ENCODE measurements around the gene PDE4D.

Gene PDE4D

GRCh38 chr5:59637884-59638580 lies 255.5 kb downstream of the PDE4D start:
- peaks cover 20% of the 10 kb centered on the region for H3K4me1 ChIP-seq (ENCODE audit: control insufficient read depth, insufficient read depth, low read length, unreplicated experiment)
- H2AFZ ChIP-seq (ENCODE audit: low read length, unreplicated experiment), result no peak overlapping the region
- no peaks in the 10 kb centered on the region for H3K36me3 ChIP-seq (ENCODE audit: insufficient read depth, low read length)
- H3K27ac ChIP-seq (ENCODE audit: low read depth, low read length), result no peak overlapping the region
- H3K4me3 ChIP-seq (ENCODE audit: low read depth, low read length), result no peak overlapping the region
- H3K79me2 ChIP-seq (ENCODE audit: control insufficient read depth, insufficient read depth, low read length, unreplicated experiment), result no peaks in the 10 kb centered on the region
- H3K27me3 ChIP-seq (ENCODE audit: insufficient read depth, low read length), result no peaks in the 10 kb centered on the region

GRCh38 chr5:59629561-59629960 lies 264.0 kb downstream of the PDE4D start:
- Histone ChIP-seq H3K27me3 (ENCODE audit: insufficient read depth, low read length) (no peaks in the 10 kb centered on the region), H3K27ac (ENCODE audit: low read depth, low read length) (no peak overlapping the region), H3K4me3 (ENCODE audit: low read depth, low read length) (no peak overlapping the region), H3K36me3 (ENCODE audit: insufficient read depth, low read length) (no peaks in the 10 kb centered on the region), H3K79me2 (ENCODE audit: control insufficient read depth, insufficient read depth, low read length, unreplicated experiment) (no peaks in the 10 kb centered on the region), H2AFZ (ENCODE audit: low read length, unreplicated experiment) (no peak overlapping the region), H3K4me1 (ENCODE audit: control insufficient read depth, insufficient read depth, low read length, unreplicated experiment) (no peaks in the 10 kb centered on the region)

GRCh38 chr5:59628062-59628828 lies 265.3 kb downstream of the PDE4D start:
- no peak overlapping the region for H2AFZ ChIP-seq (ENCODE audit: low read length, unreplicated experiment)
- H3K27ac ChIP-seq (ENCODE audit: low read depth, low read length), result no peak overlapping the region
- H3K79me2 ChIP-seq (ENCODE audit: control insufficient read depth, insufficient read depth, low read length, unreplicated experiment), result no peaks in the 10 kb centered on the region
- H3K36me3 ChIP-seq (ENCODE audit: insufficient read depth, low read length), result no peaks in the 10 kb centered on the region
- peaks cover 5% of the 10 kb centered on the region for H3K4me1 ChIP-seq (ENCODE audit: control insufficient read depth, insufficient read depth, low read length, unreplicated experiment)
- H3K27me3 ChIP-seq (ENCODE audit: insufficient read depth, low read length), result no peaks in the 10 kb centered on the region
- H3K4me3 ChIP-seq (ENCODE audit: low read depth, low read length), result no peak overlapping the region

GRCh38 chr5:59624898-59625297 lies 268.6 kb downstream of the PDE4D start:
- H3K4me1 ChIP-seq (ENCODE audit: control insufficient read depth, insufficient read depth, low read length, unreplicated experiment), result peaks cover 8% of the 10 kb centered on the region
- H3K4me3 ChIP-seq (ENCODE audit: low read depth, low read length), result no peak overlapping the region
- no peak overlapping the region for H3K27ac ChIP-seq (ENCODE audit: low read depth, low read length)
- no peaks in the 10 kb centered on the region for H3K27me3 ChIP-seq (ENCODE audit: insufficient read depth, low read length)
- H3K79me2 ChIP-seq (ENCODE audit: control insufficient read depth, insufficient read depth, low read length, unreplicated experiment), result no peaks in the 10 kb centered on the region
- no peaks in the 10 kb centered on the region for H3K36me3 ChIP-seq (ENCODE audit: insufficient read depth, low read length)
- H2AFZ ChIP-seq (ENCODE audit: low read length, unreplicated experiment), result no peak overlapping the region

- Histone ChIP-seq H3K4me1 (ENCODE audit: control insufficient read depth, insufficient read depth, low read length, unreplicated experiment) (peaks cover 8% of the 10 kb centered on the region), H3K27me3 (ENCODE audit: insufficient read depth, low read length) (no peaks in the 10 kb centered on the region), H3K79me2 (ENCODE audit: control insufficient read depth, insufficient read depth, low read length, unreplicated experiment) (no peaks in the 10 kb centered on the region), H3K27ac (ENCODE audit: low read depth, low read length) (no peak overlapping the region), H2AFZ (ENCODE audit: low read length, unreplicated experiment) (no peak overlapping the region), H3K36me3 (ENCODE audit: insufficient read depth, low read length) (no peaks in the 10 kb centered on the region), H3K4me3 (ENCODE audit: low read depth, low read length) (no peak overlapping the region)
Measured at GRCh38 chr5:59622848-59623247, 270.7 kb downstream of the PDE4D start.

GRCh38 chr5:59621477-59621876 lies 272.0 kb downstream of the PDE4D start:
- H3K27ac ChIP-seq (ENCODE audit: low read depth, low read length), result no peak overlapping the region
- H3K4me1 ChIP-seq (ENCODE audit: control insufficient read depth, insufficient read depth, low read length, unreplicated experiment), result peaks cover 10% of the 10 kb centered on the region
- no peaks in the 10 kb centered on the region for H3K79me2 ChIP-seq (ENCODE audit: control insufficient read depth, insufficient read depth, low read length, unreplicated experiment)
- H3K27me3 ChIP-seq (ENCODE audit: insufficient read depth, low read length), result no peaks in the 10 kb centered on the region
- no peaks in the 10 kb centered on the region for H3K36me3 ChIP-seq (ENCODE audit: insufficient read depth, low read length)
- no peak overlapping the region for H2AFZ ChIP-seq (ENCODE audit: low read length, unreplicated experiment)
- no peak overlapping the region for H3K4me3 ChIP-seq (ENCODE audit: low read depth, low read length)

GRCh38 chr5:59620535-59621212 lies 272.9 kb downstream of the PDE4D start:
- Histone ChIP-seq H3K4me3 (ENCODE audit: low read depth, low read length) (no peak overlapping the region), H3K79me2 (ENCODE audit: control insufficient read depth, insufficient read depth, low read length, unreplicated experiment) (no peaks in the 10 kb centered on the region), H3K4me1 (ENCODE audit: control insufficient read depth, insufficient read depth, low read length, unreplicated experiment) (peaks cover 18% of the 10 kb centered on the region), H3K36me3 (ENCODE audit: insufficient read depth, low read length) (no peaks in the 10 kb centered on the region), H3K27me3 (ENCODE audit: insufficient read depth, low read length) (no peaks in the 10 kb centered on the region), H2AFZ (ENCODE audit: low read length, unreplicated experiment) (no peak overlapping the region), H3K27ac (ENCODE audit: low read depth, low read length) (no peak overlapping the region)

GRCh38 chr5:59618644-59619043 lies 274.9 kb downstream of the PDE4D start:
- Histone ChIP-seq H3K4me1 (ENCODE audit: control insufficient read depth, insufficient read depth, low read length, unreplicated experiment) (peaks cover 35% of the 10 kb centered on the region), H3K79me2 (ENCODE audit: control insufficient read depth, insufficient read depth, low read length, unreplicated experiment) (no peaks in the 10 kb centered on the region), H3K27ac (ENCODE audit: low read depth, low read length) (no peak overlapping the region), H3K4me3 (ENCODE audit: low read depth, low read length) (no peak overlapping the region), H3K27me3 (ENCODE audit: insufficient read depth, low read length) (no peaks in the 10 kb centered on the region), H3K36me3 (ENCODE audit: insufficient read depth, low read length) (no peaks in the 10 kb centered on the region), H2AFZ (ENCODE audit: low read length, unreplicated experiment) (no peak overlapping the region)

GRCh38 chr5:59617186-59617771 lies 276.2 kb downstream of the PDE4D start:
- H3K4me3 ChIP-seq (ENCODE audit: low read depth, low read length), result no peak overlapping the region
- no peaks in the 10 kb centered on the region for H3K27me3 ChIP-seq (ENCODE audit: insufficient read depth, low read length)
- H3K27ac ChIP-seq (ENCODE audit: low read depth, low read length), result no peak overlapping the region
- no peaks in the 10 kb centered on the region for H3K79me2 ChIP-seq (ENCODE audit: control insufficient read depth, insufficient read depth, low read length, unreplicated experiment)
- H3K36me3 ChIP-seq (ENCODE audit: insufficient read depth, low read length), result no peaks in the 10 kb centered on the region
- peaks cover 27% of the 10 kb centered on the region for H3K4me1 ChIP-seq (ENCODE audit: control insufficient read depth, insufficient read depth, low read length, unreplicated experiment)
- no peak overlapping the region for H2AFZ ChIP-seq (ENCODE audit: low read length, unreplicated experiment)

- Histone ChIP-seq H3K4me3 (ENCODE audit: low read depth, low read length) (no peak overlapping the region), H2AFZ (ENCODE audit: low read length, unreplicated experiment) (no peak overlapping the region), H3K27me3 (ENCODE audit: insufficient read depth, low read length) (no peaks in the 10 kb centered on the region), H3K79me2 (ENCODE audit: control insufficient read depth, insufficient read depth, low read length, unreplicated experiment) (no peaks in the 10 kb centered on the region), H3K27ac (ENCODE audit: low read depth, low read length) (no peak overlapping the region), H3K4me1 (ENCODE audit: control insufficient read depth, insufficient read depth, low read length, unreplicated experiment) (peaks cover 27% of the 10 kb centered on the region), H3K36me3 (ENCODE audit: insufficient read depth, low read length) (no peaks in the 10 kb centered on the region)
Measured at GRCh38 chr5:59616413-59616812, 277.1 kb downstream of the PDE4D start.
